ENCODE results near the gene TYW5.

GRCh38 chr2:199951023-199951422 is 4.3 kb downstream of the TYW5 start:
- TF ChIP-seq CTCF (IDR thresholded peaks at IDR 0.05) (no peak), ZFX (IDR thresholded peaks at IDR 0.05; ENCODE audit: borderline replicate concordance) (no peak)
